HEK293T (cell line): ENCODE measurements around the gene AP3D1.

Experiments used
- CTCF ChIA-PET: fragments of 350-600 bp; formaldehyde crosslinking; extraction: SDS; loops from one replicate; lab custom pipeline; 2021; ENCODE audit warnings: antibody characterized with exemption, inconsistent platforms; lab: Yijun Ruan, JAX
- POLR2A ChIA-PET: fragments of 350-600 bp; formaldehyde crosslinking; extraction: SDS; loops from one replicate; lab custom pipeline; 2020; ENCODE audit warnings: antibody characterized with exemption, inconsistent platforms; lab: Yijun Ruan, JAX
- DNase-seq: peaks from one replicate; pipeline ENCODE4 v3.0.0; 2012; ENCODE audit warnings: mixed read lengths; ENCODE audit errors: extremely low spot score
- ARNT ChIP-seq: fragments of 450-650 bp; IDR thresholded peaks from 2 replicates; pipeline ENCODE4 v1.6.1; 2017; ENCODE audit warnings: mild to moderate bottlenecking
- BHLHE40 ChIP-seq: fragments of 450-650 bp; IDR thresholded peaks from 2 replicates; pipeline ENCODE4 v1.6.1; 2016; ENCODE audit warnings: mild to moderate bottlenecking, moderate library complexity, borderline replicate concordance
- CTBP1 ChIP-seq: fragments of 450-650 bp; IDR thresholded peaks from 2 replicates; pipeline ENCODE4 v1.6.1; 2016; ENCODE audit warnings: borderline replicate concordance
- ELF4 ChIP-seq: fragments of 450-650 bp; IDR thresholded peaks from 2 replicates; pipeline ENCODE4 v1.6.1; 2017; ENCODE audit warnings: antibody characterized with exemption
- FOXA1 ChIP-seq: fragments of 450-650 bp; IDR thresholded peaks from 2 replicates; pipeline ENCODE4 v1.6.1; 2016; ENCODE audit warnings: mild to moderate bottlenecking
- FOXK2 ChIP-seq: fragments of 450-650 bp; IDR thresholded peaks from 2 replicates; pipeline ENCODE4 v1.6.1; 2016; ENCODE audit warnings: mild to moderate bottlenecking
- FOXM1 ChIP-seq: fragments of 450-650 bp; IDR thresholded peaks from 2 replicates; pipeline ENCODE4 v1.6.1; 2017; ENCODE audit warnings: mild to moderate bottlenecking, borderline replicate concordance
- HDGF ChIP-seq: fragments of 450-650 bp; IDR thresholded peaks from 2 replicates; pipeline ENCODE4 v1.6.1; 2017; ENCODE audit warnings: antibody characterized with exemption, borderline replicate concordance
- L3MBTL2 ChIP-seq: fragments of 450-650 bp; conservative IDR thresholded peaks from 2 replicates; pipeline ENCODE4 v1.6.1; 2016; ENCODE audit warnings: mild to moderate bottlenecking
- LEF1 ChIP-seq: fragments of 450-650 bp; IDR thresholded peaks from 2 replicates; pipeline ENCODE4 v1.6.1; 2017; ENCODE audit warnings: mild to moderate bottlenecking, borderline replicate concordance
- NFRKB ChIP-seq: fragments of 450-650 bp; IDR thresholded peaks from 2 replicates; pipeline ENCODE4 v1.6.1; 2016; ENCODE audit warnings: mild to moderate bottlenecking, moderate library complexity
- SP1 ChIP-seq: fragments of 450-650 bp; IDR thresholded peaks from 2 replicates; pipeline ENCODE4 v1.6.1; 2017
- SUZ12 ChIP-seq: fragments of 450-650 bp; IDR thresholded peaks from 2 replicates; pipeline ENCODE4 v1.6.1; 2016; ENCODE audit warnings: mild to moderate bottlenecking
- TARDBP ChIP-seq: fragments of 450-650 bp; IDR thresholded peaks from 2 replicates; pipeline ENCODE4 v1.6.1; 2016
- ZNF384 ChIP-seq: fragments of 450-650 bp; IDR thresholded peaks from 2 replicates; pipeline ENCODE4 v1.6.1; 2016
- TF ChIP-seq, protein P1 (sequence below): fragments of 450-650 bp; IDR thresholded peaks from 2 replicates; pipeline ENCODE4 v1.6.1; 2016

AP3D1 gene

GRCh38 chr19:2111886-2112285 lies 39.5 kb downstream of the AP3D1 start:
- POLR2A ChIA-PET = no interaction called here
- no peak for TF ChIP-seq BHLHE40
- CTCF ChIA-PET = no interaction called here
- DNase-seq = no peak

DNA sequence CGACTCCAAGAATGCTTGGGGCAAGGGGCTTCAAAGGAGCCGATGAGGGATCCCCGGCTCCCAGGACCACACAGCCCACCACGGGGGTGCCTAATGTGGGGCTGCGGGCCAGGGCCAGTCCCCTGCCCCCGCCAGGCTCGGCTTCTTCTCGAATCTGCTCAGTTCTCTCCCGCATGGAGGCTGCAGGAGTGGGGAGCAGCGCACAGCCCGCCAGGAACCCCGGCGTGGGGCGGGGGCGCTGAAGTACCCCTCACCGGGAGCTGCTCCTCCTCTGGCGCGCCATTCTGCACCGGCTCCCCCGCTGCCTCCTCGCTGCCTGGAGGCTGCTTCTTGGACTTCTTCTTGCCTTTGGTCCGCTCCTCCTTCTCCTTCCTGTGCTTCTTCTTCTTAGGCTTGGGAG lies 39.9 kb downstream of the AP3D1 start:
- ChIA-PET POLR2A (no interaction called here), CTCF (no interaction called here)
- TF ChIP-seq NFRKB (no peak), ARNT (no peak), ELF4 (no peak), CTBP1 (no peak), L3MBTL2 (no peak)
- DNase-seq = no peak

GRCh38 chr19:2110822-2111221 lies 40.5 kb downstream of the AP3D1 start:
- TF ChIP-seq TARDBP (no peak), ELF4 (no peak), FOXA1 (no peak), SUZ12 (no peak), L3MBTL2 (no peak), ZNF384 (no peak), SP1 (no peak), FOXM1 (no peak), HDGF (no peak), NFRKB (no peak), LEF1 (no peak)
- TF ChIP-seq, protein P1, sequence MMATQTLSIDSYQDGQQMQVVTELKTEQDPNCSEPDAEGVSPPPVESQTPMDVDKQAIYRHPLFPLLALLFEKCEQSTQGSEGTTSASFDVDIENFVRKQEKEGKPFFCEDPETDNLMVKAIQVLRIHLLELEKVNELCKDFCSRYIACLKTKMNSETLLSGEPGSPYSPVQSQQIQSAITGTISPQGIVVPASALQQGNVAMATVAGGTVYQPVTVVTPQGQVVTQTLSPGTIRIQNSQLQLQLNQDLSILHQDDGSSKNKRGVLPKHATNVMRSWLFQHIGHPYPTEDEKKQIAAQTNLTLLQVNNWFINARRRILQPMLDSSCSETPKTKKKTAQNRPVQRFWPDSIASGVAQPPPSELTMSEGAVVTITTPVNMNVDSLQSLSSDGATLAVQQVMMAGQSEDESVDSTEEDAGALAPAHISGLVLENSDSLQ = no peak
- no peak for DNase-seq
- CTCF ChIA-PET = interaction anchor here (0.7 kb wide), 1 partner anchor 44 kb away, joined by 3 read pairs; no protein-coding TSS in a partner anchor
- POLR2A ChIA-PET = no interaction called here

GRCh38 chr19:2109046-2109864 lies 42.1 kb downstream of the AP3D1 start:
- TF ChIP-seq L3MBTL2 (no peak), FOXA1 (no peak)
- TF ChIP-seq, protein P1 = no peak
- CTCF ChIA-PET = no interaction called here
- POLR2A ChIA-PET = no interaction called here
- DNase-seq = no peak

DNA sequence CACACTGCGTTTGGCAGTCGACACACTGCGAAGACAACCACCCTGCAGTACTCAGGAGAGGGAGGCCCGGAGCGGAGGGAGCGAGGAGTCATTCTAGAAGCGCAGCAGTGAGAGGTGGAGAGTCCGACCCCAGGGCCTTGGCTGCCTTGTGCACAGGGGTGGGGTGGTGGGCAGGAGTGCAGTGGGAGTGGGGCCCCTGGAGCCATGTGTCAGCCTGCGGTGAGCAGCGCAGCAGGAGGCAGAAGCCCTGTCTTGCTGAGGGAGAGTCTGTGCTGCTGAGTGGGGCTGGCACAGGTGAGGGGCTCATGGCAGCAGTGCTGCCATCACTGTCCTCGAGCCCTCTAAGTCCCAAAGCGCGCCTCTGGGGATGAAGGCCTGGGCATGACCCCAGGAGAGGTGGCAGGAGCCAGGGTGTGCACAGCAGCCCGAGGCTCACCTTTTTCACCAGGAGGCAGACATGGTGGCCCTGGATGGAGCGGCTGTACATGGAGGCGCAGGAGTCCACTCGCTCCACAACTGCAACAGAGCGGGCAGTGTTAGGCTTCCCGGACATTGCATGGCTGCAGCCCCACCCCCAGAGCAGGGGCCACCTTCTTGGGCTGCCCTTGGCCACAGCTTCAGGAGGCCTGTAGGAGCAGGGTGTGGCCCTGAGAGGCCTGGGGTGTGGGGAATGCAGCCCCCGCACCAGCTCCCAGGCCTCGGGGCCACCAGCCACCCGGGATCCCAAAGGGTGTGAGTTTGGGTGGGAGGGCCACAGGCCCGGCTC lies 42.9 kb downstream of the AP3D1 start:
- no peak for TF ChIP-seq BHLHE40
- TF ChIP-seq SP1 = no peak
- DNase-seq = no peak
- ChIA-PET POLR2A (no interaction called here), CTCF (no interaction called here)

- ChIA-PET POLR2A (no interaction called here), CTCF (no interaction called here)
- no peak for DNase-seq
- TF ChIP-seq NFRKB (no peak), SP1 (no peak), LEF1 (no peak), FOXA1 (no peak), SUZ12 (no peak), ARNT (no peak), FOXM1 (no peak), ELF4 (no peak), BHLHE40 (no peak), TARDBP (no peak), ZNF384 (no peak), CTBP1 (no peak), L3MBTL2 (no peak), HDGF (no peak), FOXK2 (no peak)
- TF ChIP-seq, protein P1 = no peak
Measured at GRCh38 chr19:2103045-2103707, 48.2 kb downstream of the AP3D1 start.
